Neural progenitor cell (in vitro differentiated cells): Measurements from ENCODE around the gene ST6GALNAC2. TPM values are rescaled to one million over a fixed set of nuclear protein-coding genes. Genes with fewer than 3 reads are reported as not detected.
A peak's percentile ranks its signal among the peaks of the same experiment; 100 is the strongest.

Experiments
- DNase-seq: peaks from one replicate; pipeline ENCODE4 v3.0.0-alpha.2; 2016; ENCODE audit warnings: low spot score
- H2AFZ ChIP-seq: fragments of 200-600 bp; sonication (generic); replicated peaks from 2 replicates; pipeline ENCODE4 v1.6.1; 2016; ENCODE audit warnings: antibody characterized with exemption
- H3F3A ChIP-seq: fragments of 200-600 bp; sonication (generic); 2 replicates; pipeline ENCODE4 v1.6.1; 2016; ENCODE audit warnings: antibody characterized with exemption, low read depth
- H3K27ac ChIP-seq: fragments of 200-600 bp; sonication (generic); 2 replicates; pipeline ENCODE4 v1.5.1; 2016; ENCODE audit warnings: mild to moderate bottlenecking
- H3K27me3 ChIP-seq: fragments of 200-600 bp; sonication (generic); 2 replicates; pipeline ENCODE4 v1.6.1; 2016; ENCODE audit warnings: mild to moderate bottlenecking, moderate library complexity
- H3K36me3 ChIP-seq: fragments of 200-600 bp; sonication (generic); 2 replicates; pipeline ENCODE4 v1.5.1; 2016
- H3K4me1 ChIP-seq: fragments of 200-600 bp; sonication (generic); 2 replicates; pipeline ENCODE4 v1.6.1; 2016; ENCODE audit warnings: mixed run types
- H3K4me2 ChIP-seq: fragments of 200-600 bp; sonication (generic); 2 replicates; pipeline ENCODE4 v1.6.1; 2016
- H3K4me3 ChIP-seq: fragments of 200-600 bp; sonication (generic); 2 replicates; pipeline ENCODE4 v1.5.1; 2016
- H3K79me2 ChIP-seq: fragments of 200-600 bp; sonication (generic); 2 replicates; pipeline ENCODE4 v1.6.1; 2016; ENCODE audit warnings: low read depth
- H3K9ac ChIP-seq: fragments of 200-600 bp; sonication (generic); 2 replicates; pipeline ENCODE4 v1.6.1; 2016
- H3K9me3 ChIP-seq: fragments of 200-600 bp; sonication (generic); 2 replicates; pipeline ENCODE4 v1.5.1; 2016; ENCODE audit warnings: low read depth
- H4K20me1 ChIP-seq: fragments of 200-600 bp; sonication (generic); 2 replicates; pipeline ENCODE4 v1.6.1; 2016; ENCODE audit warnings: low read depth
- H3K27ac Mint-ChIP-seq: 3 replicates; pipeline ENCODE4 v1.8.0; 2021; ENCODE audit warnings: mixed read lengths
- H3K27me3 Mint-ChIP-seq: 2 replicates; pipeline ENCODE4 v1.8.0; 2022; ENCODE audit warnings: low read depth, mild to moderate bottlenecking, inconsistent platforms, moderate library complexity, mixed read lengths; ENCODE audit not compliant: insufficient read depth
- H3K36me3 Mint-ChIP-seq: 3 replicates; pipeline ENCODE4 v1.8.0; 2021; ENCODE audit warnings: mixed read lengths
- H3K4me1 Mint-ChIP-seq: 3 replicates; pipeline ENCODE4 v1.8.0; 2021; ENCODE audit warnings: mixed read lengths
- H3K4me3 Mint-ChIP-seq: 3 replicates; pipeline ENCODE4 v1.8.0; 2021; ENCODE audit warnings: mild to moderate bottlenecking, moderate library complexity, mixed read lengths
- H3K9me3 Mint-ChIP-seq: 3 replicates; pipeline ENCODE4 v1.8.0; 2020; ENCODE audit warnings: mixed read lengths
- CTCF ChIP-seq: fragments of 200-600 bp; sonication (generic); IDR thresholded peaks from 2 replicates; pipeline ENCODE4 v1.5.1; 2017; ENCODE audit warnings: antibody characterized with exemption, mild to moderate bottlenecking
- EZH2 ChIP-seq: fragments of 200-600 bp; sonication (generic); IDR thresholded peaks from 2 replicates; pipeline ENCODE4 v1.6.1; 2017; ENCODE audit warnings: antibody characterized with exemption, mild to moderate bottlenecking, moderate library complexity
- EZH2phosphoT487 ChIP-seq: fragments of 200-600 bp; sonication (generic); IDR thresholded peaks from 2 replicates; pipeline ENCODE4 v1.6.1; 2017; ENCODE audit warnings: antibody characterized with exemption
- total RNA-seq: library from RNA; depleted of rRNA; stranded (reverse); fragments of >200 nt; gene quantifications from 2 replicates; pipeline ENCODE4 v1.2.3, GENCODE V29; 2015; ENCODE audit warnings: low replicate concordance

The ST6GALNAC2 gene
- total RNA-seq, 1 donor from 2014 or later: not detected

GRCh38 chr17:76545918-76546555, 39.6 kb downstream of the ST6GALNAC2 start:
- Histone ChIP-seq H3K4me2 (no peak overlapping the region), H3K27ac (no peak overlapping the region), H3K79me2 (no peaks in the 10 kb centered on the region), H2AFZ (no peak overlapping the region), H3K4me3 (no peak overlapping the region), H3F3A (peaks cover 21% of the 10 kb centered on the region), H3K4me1 (peaks cover 20% of the 10 kb centered on the region), H4K20me1 (no peaks in the 10 kb centered on the region), H3K9ac (no peak overlapping the region), H3K27me3 (peaks cover 21% of the 10 kb centered on the region), H3K9me3 (no peaks in the 10 kb centered on the region), H3K36me3 (no peaks in the 10 kb centered on the region)
- TF ChIP-seq CTCF (no peak), EZH2 (no peak), EZH2phosphoT487 (no peak)
- peak overlapping the region; percentile 23 for H3K4me3 Mint-ChIP-seq
- peaks cover 6% of the 10 kb centered on the region for H3K27me3 Mint-ChIP-seq
- no peaks in the 10 kb centered on the region for H3K36me3 Mint-ChIP-seq
- no peak for DNase-seq
- peaks cover 36% of the 10 kb centered on the region for H3K4me1 Mint-ChIP-seq
- H3K27ac Mint-ChIP-seq: no peak overlapping the region
- H3K9me3 Mint-ChIP-seq: no peaks in the 10 kb centered on the region

GRCh38 chr17:76544546-76545365, 40.9 kb downstream of the ST6GALNAC2 start:
- Histone ChIP-seq H3K4me3 (no peak overlapping the region), H3K4me2 (no peak overlapping the region), H3K79me2 (no peaks in the 10 kb centered on the region), H3K27ac (no peak overlapping the region), H3K27me3 (peaks cover 29% of the 10 kb centered on the region), H3K36me3 (no peaks in the 10 kb centered on the region), H3K4me1 (peaks cover 26% of the 10 kb centered on the region), H2AFZ (no peak overlapping the region), H3K9ac (no peak overlapping the region), H3K9me3 (no peaks in the 10 kb centered on the region), H3F3A (peaks cover 23% of the 10 kb centered on the region), H4K20me1 (no peaks in the 10 kb centered on the region)
- Mint-ChIP-seq H3K4me3 (peak overlapping the region; percentile 76), H3K27me3 (peaks cover 9% of the 10 kb centered on the region), H3K36me3 (no peaks in the 10 kb centered on the region), H3K9me3 (no peaks in the 10 kb centered on the region), H3K27ac (peak overlapping the region; percentile 19), H3K4me1 (peaks cover 42% of the 10 kb centered on the region)
- TF ChIP-seq EZH2: no peak
- no peak for TF ChIP-seq CTCF
- no peak for TF ChIP-seq EZH2phosphoT487
- no peak for DNase-seq

- H3K27me3 Mint-ChIP-seq: peaks cover 15% of the 10 kb centered on the region
- no peak for DNase-seq
- H3K27me3 ChIP-seq: peaks cover 37% of the 10 kb centered on the region
- peak overlapping the region; percentile 65 for H3K27ac Mint-ChIP-seq
- no peak overlapping the region for H3K4me3 ChIP-seq
- no peak overlapping the region for H2AFZ ChIP-seq
- H3K27ac ChIP-seq: no peak overlapping the region
- H3K4me2 ChIP-seq: no peak overlapping the region
- TF ChIP-seq EZH2phosphoT487 (no peak), CTCF (no peak), EZH2 (no peak)
- no peaks in the 10 kb centered on the region for H3K9me3 Mint-ChIP-seq
- H3K79me2 ChIP-seq: no peaks in the 10 kb centered on the region
- H4K20me1 ChIP-seq: no peaks in the 10 kb centered on the region
- H3K36me3 ChIP-seq: no peaks in the 10 kb centered on the region
- no peak overlapping the region for H3K9ac ChIP-seq
- H3K4me3 Mint-ChIP-seq: peak overlapping the region; percentile 76
- H3K4me1 Mint-ChIP-seq: peaks cover 49% of the 10 kb centered on the region
- no peaks in the 10 kb centered on the region for H3K36me3 Mint-ChIP-seq
- peaks cover 30% of the 10 kb centered on the region for H3F3A ChIP-seq
- H3K4me1 ChIP-seq: peaks cover 26% of the 10 kb centered on the region
- H3K9me3 ChIP-seq: no peaks in the 10 kb centered on the region
Measured at GRCh38 chr17:76543826-76544545, 41.7 kb downstream of the ST6GALNAC2 start.
